Trophoblast cell (in vitro differentiated cells and primary cell): ENCODE results near the gene INTU.
A peak's percentile ranks its signal among the peaks of the same experiment; 100 is the strongest.

Experiments
- DNase-seq, 2 donors: peaks; one replicate each; pipeline ENCODE4 v3.0.0-alpha.2; 2016
- H2AFZ ChIP-seq: 2 replicates; pipeline ENCODE4 v1.6.1; 2013; ENCODE audit warnings: low read length, moderate library complexity, mild to moderate bottlenecking; ENCODE audit not compliant: insufficient read depth, poor library complexity
- H2AK5ac ChIP-seq: 2 replicates; pipeline ENCODE4 v1.6.1; 2013; ENCODE audit warnings: mild to moderate bottlenecking, low read length
- H2BK120ac ChIP-seq: 2 replicates; pipeline ENCODE4 v1.6.1; 2013; ENCODE audit warnings: low read length, mild to moderate bottlenecking, moderate library complexity; ENCODE audit not compliant: insufficient read depth, poor library complexity
- H2BK12ac ChIP-seq: 2 replicates; pipeline ENCODE4 v1.6.1; 2013; ENCODE audit warnings: mild to moderate bottlenecking, low read length, moderate library complexity
- H2BK5ac ChIP-seq: 2 replicates; pipeline ENCODE4 v1.6.1; 2013; ENCODE audit warnings: low read length, low read depth, moderate library complexity, mild to moderate bottlenecking; ENCODE audit not compliant: poor library complexity
- H3K14ac ChIP-seq: 2 replicates; pipeline ENCODE4 v1.6.1; 2013; ENCODE audit warnings: mild to moderate bottlenecking, low read length
- H3K18ac ChIP-seq: 2 replicates; pipeline ENCODE4 v1.6.1; 2013; ENCODE audit warnings: mild to moderate bottlenecking, low read length
- H3K23ac ChIP-seq: 2 replicates; pipeline ENCODE4 v1.6.1; 2013; ENCODE audit warnings: low read length
- H3K27ac ChIP-seq: 2 replicates; pipeline ENCODE4 v1.5.1; 2013; ENCODE audit warnings: low read depth, mild to moderate bottlenecking, inconsistent platforms, low read length, moderate library complexity
- H3K27me3 ChIP-seq: 2 replicates; pipeline ENCODE4 v1.6.1; 2013; ENCODE audit warnings: inconsistent platforms, mild to moderate bottlenecking, low read length, moderate library complexity; ENCODE audit not compliant: insufficient read depth
- H3K36me3 ChIP-seq, 2 experiments: 1 replicate in 1 of 2; 2 replicates in 1 of 2; pipeline ENCODE4 v1.6.1; 2013; ENCODE audit warnings: low read length in 2 of 2, mild to moderate bottlenecking in 2 of 2, moderate library complexity in 1 of 2; ENCODE audit not compliant: insufficient read depth in 2 of 2, control insufficient read depth in 1 of 2
- H3K4ac ChIP-seq: 2 replicates; pipeline ENCODE4 v1.6.1; 2013; ENCODE audit warnings: low read depth, mild to moderate bottlenecking, low read length, moderate library complexity
- H3K4me1 ChIP-seq, 2 experiments: 1 replicate in 1 of 2; 2 replicates in 1 of 2; pipeline ENCODE4 v1.6.1; 2013; ENCODE audit warnings: low read length in 2 of 2, mild to moderate bottlenecking in 2 of 2, moderate library complexity in 1 of 2; ENCODE audit not compliant: insufficient read depth in 2 of 2, control insufficient read depth in 1 of 2
- H3K4me2 ChIP-seq: 2 replicates; pipeline ENCODE4 v1.6.1; 2013; ENCODE audit warnings: inconsistent platforms, mild to moderate bottlenecking, low read length, moderate library complexity
- H3K4me3 ChIP-seq: 2 replicates; pipeline ENCODE4 v1.5.1; 2013; ENCODE audit warnings: mild to moderate bottlenecking, low read depth, low read length, inconsistent platforms
- H3K79me1 ChIP-seq: one replicate; pipeline ENCODE4 v1.6.1; 2013; ENCODE audit warnings: low read length
- H3K79me2 ChIP-seq: 2 replicates; pipeline ENCODE4 v1.6.1; 2013; ENCODE audit warnings: low read length, mild to moderate bottlenecking; ENCODE audit not compliant: control insufficient read depth, insufficient read depth, poor library complexity
- H3K9ac ChIP-seq: 2 replicates; pipeline ENCODE4 v1.6.1; 2013; ENCODE audit warnings: mild to moderate bottlenecking, low read length
- H3K9me3 ChIP-seq: 2 replicates; pipeline ENCODE4 v1.6.1; 2013; ENCODE audit warnings: low read depth, mild to moderate bottlenecking, control low read depth, inconsistent platforms, low read length; ENCODE audit not compliant: insufficient read depth
- H4K12ac ChIP-seq: 2 replicates; pipeline ENCODE4 v1.6.1; 2013; ENCODE audit warnings: low read depth, mild to moderate bottlenecking, low read length, moderate library complexity
- H4K8ac ChIP-seq: 2 replicates; pipeline ENCODE4 v1.6.1; 2013; ENCODE audit warnings: low read depth, mild to moderate bottlenecking, low read length, moderate library complexity
- H4K91ac ChIP-seq: one replicate; pipeline ENCODE4 v1.6.1; 2013; ENCODE audit warnings: low read depth, mild to moderate bottlenecking, low read length, moderate library complexity
- WGBS: extraction: QIAGEN DNeasy Blood & Tissue Kit; methylation state at CpG from one replicate; pipeline ENCODE4 v1.1.7; 2013; ENCODE audit warnings: missing lambda C conversion rate; ENCODE audit not compliant: insufficient read length, insufficient coverage; ENCODE audit errors: extremely low coverage; 5-methylcytosine and 5-hydroxymethylcytosine counted together

The INTU gene

GRCh38 chr4:127686658-127687057, 53.9 kb downstream of the INTU start:
- H4K91ac ChIP-seq = no peak overlapping the region
- no peaks in the 10 kb centered on the region for H3K9me3 ChIP-seq
- H4K8ac ChIP-seq = no peak overlapping the region
- H3K27me3 ChIP-seq = no peaks in the 10 kb centered on the region
- DNase-seq = peak in 1 of 2 donors; percentile 79
- peak overlapping the region; percentile 14 for H3K4me2 ChIP-seq
- H2AK5ac ChIP-seq = no peak overlapping the region
- no peak overlapping the region for H2BK12ac ChIP-seq
- no peak overlapping the region for H3K18ac ChIP-seq
- H3K4ac ChIP-seq = no peak overlapping the region
- no peak overlapping the region for H4K12ac ChIP-seq
- no peak overlapping the region for H3K9ac ChIP-seq
- H3K79me1 ChIP-seq = peaks cover 2% of the 10 kb centered on the region
- no peak overlapping the region for H2BK5ac ChIP-seq
- H3K4me3 ChIP-seq = no peak overlapping the region
- no peak overlapping the region for H3K23ac ChIP-seq
- no peaks in the 10 kb centered on the region for H3K36me3 ChIP-seq
- H3K4me1 ChIP-seq = peaks cover 0 to 3% of the 10 kb centered on the region in 2 experiments
- no peaks in the 10 kb centered on the region for H3K79me2 ChIP-seq
- H2BK120ac ChIP-seq = no peak overlapping the region
- H3K14ac ChIP-seq = no peak overlapping the region
- H2AFZ ChIP-seq = no peak overlapping the region
- WGBS = no CpG with 5 or more reads among the region's 2 CpGs
- H3K27ac ChIP-seq = no peak overlapping the region

DNA sequence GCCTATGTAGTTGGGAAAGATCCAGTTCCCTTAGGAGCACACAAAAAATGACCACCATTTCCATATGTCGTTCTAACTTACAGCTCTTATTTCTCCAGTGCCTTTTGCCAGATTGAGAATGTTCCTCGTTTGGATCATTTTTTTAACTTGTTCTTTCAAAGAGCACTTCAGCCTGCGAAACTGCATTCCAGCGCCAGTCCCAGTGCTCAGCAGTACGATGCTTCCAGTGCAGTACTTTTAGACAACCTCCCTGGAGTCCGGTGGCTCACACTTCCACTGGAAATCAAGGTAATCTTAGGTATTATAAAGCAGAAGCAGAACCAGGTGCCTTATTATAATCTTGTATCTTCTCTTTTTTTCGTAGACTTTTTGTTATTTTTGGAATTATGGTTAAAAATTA, 54.8 kb downstream of the INTU start:
- H2BK5ac ChIP-seq = no peak overlapping the region
- H2BK12ac ChIP-seq = no peak overlapping the region
- no peak overlapping the region for H2AK5ac ChIP-seq
- no peaks in the 10 kb centered on the region for H3K79me2 ChIP-seq
- no peak overlapping the region for H3K4me2 ChIP-seq
- H2AFZ ChIP-seq = no peak overlapping the region
- no peak overlapping the region for H4K8ac ChIP-seq
- DNase-seq = peak in 1 of 2 donors; percentile 48
- H3K4me1 ChIP-seq = peaks cover 0 to 3% of the 10 kb centered on the region in 2 experiments
- H3K23ac ChIP-seq = no peak overlapping the region
- H3K27me3 ChIP-seq = no peaks in the 10 kb centered on the region
- H3K79me1 ChIP-seq = peaks cover 2% of the 10 kb centered on the region
- H3K14ac ChIP-seq = no peak overlapping the region
- no peak overlapping the region for H3K9ac ChIP-seq
- H3K18ac ChIP-seq = no peak overlapping the region
- no peak overlapping the region for H4K91ac ChIP-seq
- no peak overlapping the region for H3K4ac ChIP-seq
- H3K9me3 ChIP-seq = no peaks in the 10 kb centered on the region
- no peak overlapping the region for H3K4me3 ChIP-seq
- WGBS = no CpG with 5 or more reads among the region's 7 CpGs
- H3K36me3 ChIP-seq = no peaks in the 10 kb centered on the region
- no peak overlapping the region for H2BK120ac ChIP-seq
- no peak overlapping the region for H4K12ac ChIP-seq
- peak overlapping the region; percentile 9 for H3K27ac ChIP-seq

DNA sequence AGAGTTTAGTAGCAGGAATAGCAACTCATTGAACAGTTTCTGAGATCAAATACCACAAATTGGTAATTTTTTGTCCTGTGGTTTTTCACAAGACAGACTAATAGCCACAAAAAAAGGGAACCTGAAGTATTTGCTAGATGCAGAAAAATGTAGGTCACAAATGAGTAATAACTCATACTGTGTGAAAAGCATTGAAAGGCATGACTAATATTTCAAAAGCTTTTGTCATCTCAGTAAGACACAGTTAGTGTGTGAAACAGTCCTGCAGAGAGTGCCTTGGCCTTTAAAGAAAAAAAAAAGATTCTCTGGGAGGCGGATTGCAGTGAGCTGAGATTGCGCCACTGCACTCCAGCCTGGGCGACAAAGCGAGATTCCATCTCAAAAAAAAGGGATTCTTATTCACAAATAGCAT, 66.0 kb downstream of the INTU start:
- H3K23ac ChIP-seq = no peak overlapping the region
- no peaks in the 10 kb centered on the region for H3K79me2 ChIP-seq
- H3K36me3 ChIP-seq = no peaks in the 10 kb centered on the region
- H2AFZ ChIP-seq = no peak overlapping the region
- no peak overlapping the region for H2BK120ac ChIP-seq
- H3K27ac ChIP-seq = no peak overlapping the region
- H2BK12ac ChIP-seq = no peak overlapping the region
- H3K9me3 ChIP-seq = no peaks in the 10 kb centered on the region
- no peaks in the 10 kb centered on the region for H3K79me1 ChIP-seq
- no peak overlapping the region for H4K91ac ChIP-seq
- no peak overlapping the region for H3K4me3 ChIP-seq
- no peak overlapping the region for H4K12ac ChIP-seq
- H3K18ac ChIP-seq = no peak overlapping the region
- H3K14ac ChIP-seq = no peak overlapping the region
- no peak overlapping the region for H3K9ac ChIP-seq
- H2BK5ac ChIP-seq = no peak overlapping the region
- no CpG with 5 or more reads among the region's 4 CpGs for WGBS
- H3K4me1 ChIP-seq = no peaks in the 10 kb centered on the region
- no peaks in the 10 kb centered on the region for H3K27me3 ChIP-seq
- H2AK5ac ChIP-seq = no peak overlapping the region
- peak; percentile 61 to 86 for DNase-seq
- H3K4ac ChIP-seq = no peak overlapping the region
- no peak overlapping the region for H4K8ac ChIP-seq
- no peak overlapping the region for H3K4me2 ChIP-seq

DNA sequence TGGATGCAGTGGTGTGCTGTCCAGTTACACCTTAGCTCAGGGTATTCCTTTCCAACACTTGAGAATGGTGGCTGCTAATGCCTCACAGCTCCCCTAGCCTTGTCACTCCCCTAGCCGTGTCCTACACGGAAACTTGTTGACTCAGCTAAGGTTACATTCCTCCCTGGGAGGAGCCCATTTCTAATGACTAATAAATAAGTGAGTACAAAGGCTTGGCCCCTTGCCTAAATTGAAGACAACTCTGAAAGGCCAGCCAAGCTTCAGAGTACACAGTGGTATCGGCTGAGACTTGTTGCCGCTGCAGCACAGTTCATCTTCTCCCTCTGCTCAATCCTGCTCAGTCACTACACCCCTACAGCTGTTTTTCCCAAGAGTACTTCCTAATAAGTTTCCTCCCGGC, 76.2 kb downstream of the INTU start:
- H3K27ac ChIP-seq = no peak overlapping the region
- H3K23ac ChIP-seq = no peak overlapping the region
- H3K18ac ChIP-seq = no peak overlapping the region
- no peak overlapping the region for H3K4me2 ChIP-seq
- no peaks in the 10 kb centered on the region for H3K79me2 ChIP-seq
- H2AK5ac ChIP-seq = no peak overlapping the region
- H3K4ac ChIP-seq = no peak overlapping the region
- H2BK5ac ChIP-seq = no peak overlapping the region
- no peaks in the 10 kb centered on the region for H3K27me3 ChIP-seq
- H3K36me3 ChIP-seq = peaks cover 1 to 7% of the 10 kb centered on the region in 2 experiments
- no peak overlapping the region for H2BK12ac ChIP-seq
- H3K4me1 ChIP-seq = peaks cover 0 to 3% of the 10 kb centered on the region in 2 experiments
- no peak overlapping the region for H3K14ac ChIP-seq
- DNase-seq = peak; percentile 56 to 69
- no peaks in the 10 kb centered on the region for H3K9me3 ChIP-seq
- H3K9ac ChIP-seq = no peak overlapping the region
- H3K79me1 ChIP-seq = no peaks in the 10 kb centered on the region
- H4K91ac ChIP-seq = no peak overlapping the region
- no CpG with 5 or more reads among the region's 5 CpGs for WGBS
- no peak overlapping the region for H2AFZ ChIP-seq
- no peak overlapping the region for H4K12ac ChIP-seq
- H3K4me3 ChIP-seq = no peak overlapping the region
- no peak overlapping the region for H2BK120ac ChIP-seq
- H4K8ac ChIP-seq = no peak overlapping the region
